ENCODE results near the gene TAF15. TPM values are rescaled to one million over a fixed set of nuclear protein-coding genes. Genes with fewer than 3 reads are reported as not detected.
A peak's percentile ranks its signal among the peaks of the same experiment; 100 is the strongest.

Gene TAF15
- total RNA-seq, 4 donors from 2014 or later = 52.0 to 149 (median 58.8) TPM

DNA sequence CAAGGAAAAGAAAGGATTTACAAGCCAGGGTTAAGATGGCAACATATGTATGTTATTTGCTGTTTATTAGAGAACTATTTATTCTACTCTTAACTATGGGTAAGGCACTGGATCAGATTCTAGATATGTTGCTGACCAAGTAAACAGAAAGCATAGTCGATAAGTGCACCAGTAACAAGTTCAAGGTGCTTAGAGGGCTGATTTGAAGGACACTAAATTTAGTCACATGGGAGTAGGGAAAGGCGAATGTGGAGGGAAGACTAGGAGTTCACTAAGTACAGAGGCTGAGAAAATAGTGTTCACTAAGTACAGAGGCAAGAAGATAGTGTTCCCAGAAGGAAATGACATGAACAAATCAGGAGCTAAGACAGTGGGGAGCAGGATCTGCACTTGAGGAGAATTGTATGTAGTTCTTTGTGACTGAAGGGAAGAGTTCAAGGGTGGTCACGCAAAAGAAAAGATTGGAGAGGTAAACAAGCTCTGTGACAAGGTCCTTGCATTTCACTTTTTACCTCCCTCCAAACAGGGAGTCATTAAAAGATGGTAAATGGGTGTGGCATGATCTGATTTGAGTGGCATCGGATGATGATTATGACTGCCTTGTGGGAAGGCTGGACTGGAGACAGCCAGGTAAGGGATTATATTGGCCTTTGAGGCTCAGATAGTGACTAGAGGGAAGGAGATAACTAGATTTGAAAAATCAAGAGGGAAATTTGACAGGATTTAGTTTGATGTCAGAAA, 38.5 kb downstream of the TAF15 start:
- no peaks in the 10 kb centered on the region for H3K9me3 ChIP-seq
- peaks cover 77% of the 10 kb centered on the region for H3K36me3 ChIP-seq
- 79% methylated on average over 4 of the region's 4 CpGs for WGBS
- H3K4me3 ChIP-seq = no peak overlapping the region
- no peaks in the 10 kb centered on the region for H3K27me3 ChIP-seq
- H3K4me1 ChIP-seq = no peaks in the 10 kb centered on the region
- TF ChIP-seq, protein P1, sequence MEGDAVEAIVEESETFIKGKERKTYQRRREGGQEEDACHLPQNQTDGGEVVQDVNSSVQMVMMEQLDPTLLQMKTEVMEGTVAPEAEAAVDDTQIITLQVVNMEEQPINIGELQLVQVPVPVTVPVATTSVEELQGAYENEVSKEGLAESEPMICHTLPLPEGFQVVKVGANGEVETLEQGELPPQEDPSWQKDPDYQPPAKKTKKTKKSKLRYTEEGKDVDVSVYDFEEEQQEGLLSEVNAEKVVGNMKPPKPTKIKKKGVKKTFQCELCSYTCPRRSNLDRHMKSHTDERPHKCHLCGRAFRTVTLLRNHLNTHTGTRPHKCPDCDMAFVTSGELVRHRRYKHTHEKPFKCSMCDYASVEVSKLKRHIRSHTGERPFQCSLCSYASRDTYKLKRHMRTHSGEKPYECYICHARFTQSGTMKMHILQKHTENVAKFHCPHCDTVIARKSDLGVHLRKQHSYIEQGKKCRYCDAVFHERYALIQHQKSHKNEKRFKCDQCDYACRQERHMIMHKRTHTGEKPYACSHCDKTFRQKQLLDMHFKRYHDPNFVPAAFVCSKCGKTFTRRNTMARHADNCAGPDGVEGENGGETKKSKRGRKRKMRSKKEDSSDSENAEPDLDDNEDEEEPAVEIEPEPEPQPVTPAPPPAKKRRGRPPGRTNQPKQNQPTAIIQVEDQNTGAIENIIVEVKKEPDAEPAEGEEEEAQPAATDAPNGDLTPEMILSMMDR (IDR thresholded peaks at IDR 0.05) = no peak
- TF ChIP-seq POLR2A (IDR thresholded peaks at IDR 0.05) (no peak), POLR2AphosphoS5 (IDR thresholded peaks at IDR 0.05) (no peak), EP300 (IDR thresholded peaks at IDR 0.05) (no peak)
- no peak overlapping the region for H3K27ac ChIP-seq
- DNase-seq (ENCODE audit: low spot score in 2 of 2) = no peak

DNA sequence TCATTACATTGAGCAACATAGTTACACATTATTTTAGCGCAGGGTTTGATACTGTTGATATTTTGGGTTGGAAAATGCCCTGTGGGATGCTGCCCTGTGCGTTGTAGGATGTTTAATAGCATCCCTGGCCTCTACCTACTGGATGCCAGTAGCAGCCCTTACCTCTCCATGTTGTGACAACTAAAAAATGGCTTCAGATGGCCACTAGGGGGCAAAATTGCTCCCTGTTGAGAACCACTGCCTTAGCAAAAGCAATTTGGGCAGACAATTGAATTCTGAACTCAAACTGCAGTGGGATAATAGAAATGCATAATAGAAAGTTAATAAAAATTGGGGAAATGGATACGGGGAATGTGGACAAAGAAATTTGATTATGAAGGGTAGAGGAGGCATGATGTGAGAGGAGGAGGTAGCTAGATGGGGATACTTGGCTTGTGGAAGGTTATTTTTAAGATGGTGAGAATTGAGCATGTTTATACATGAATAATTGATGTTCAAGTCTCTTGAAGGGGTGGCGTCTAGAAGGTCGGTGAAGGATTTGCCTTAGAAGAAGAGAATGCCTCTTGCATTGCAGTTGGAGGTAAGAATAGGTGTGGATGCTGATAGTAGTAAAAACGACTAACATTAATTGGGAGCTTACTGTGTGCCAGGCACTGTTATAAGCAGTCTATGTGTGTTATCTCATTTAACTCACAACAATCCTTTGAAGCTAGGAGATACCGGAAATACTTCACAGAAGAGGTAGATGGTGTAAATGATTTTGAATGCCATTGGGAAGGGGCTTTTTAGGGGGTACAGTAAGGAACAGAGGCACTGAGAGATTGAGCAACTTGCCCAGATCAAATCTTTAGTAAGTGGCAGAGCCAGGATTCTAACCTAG, 40.4 kb downstream of the TAF15 start:
- WGBS = 67% methylated on average over 7 of the region's 7 CpGs
- Histone ChIP-seq H3K9me3 (no peaks in the 10 kb centered on the region), H3K27me3 (no peaks in the 10 kb centered on the region), H3K36me3 (peaks cover 58% of the 10 kb centered on the region), H3K4me1 (no peaks in the 10 kb centered on the region), H3K4me3 (no peak overlapping the region), H3K27ac (no peak overlapping the region)
- TF ChIP-seq, protein P1 (IDR thresholded peaks at IDR 0.05) = peak; percentile 29 to 62
- no peak for TF ChIP-seq EP300 (IDR thresholded peaks at IDR 0.05)
- DNase-seq (ENCODE audit: low spot score in 2 of 2) = no peak

DNA sequence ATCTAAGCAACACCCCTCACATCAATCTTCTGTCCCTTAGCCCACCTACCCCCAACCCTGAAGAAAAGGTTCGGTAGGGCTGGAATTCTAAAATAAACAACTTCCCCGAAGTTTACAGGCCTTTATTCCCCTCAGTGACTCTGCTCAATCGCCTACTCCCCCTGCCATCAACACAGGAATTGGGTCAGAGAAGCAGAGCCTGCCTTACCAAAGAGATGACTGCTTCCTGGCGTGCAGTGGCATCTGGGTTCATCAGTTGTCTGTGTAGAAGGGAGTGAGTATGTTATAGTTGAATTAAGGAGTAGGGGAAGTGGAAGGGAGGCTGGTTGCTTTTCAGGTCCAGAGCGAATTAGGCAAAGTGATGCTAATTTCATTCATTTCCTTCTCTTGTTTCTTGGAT, 46.7 kb downstream of the TAF15 start:
- Histone ChIP-seq H3K36me3 (peaks cover 6% of the 10 kb centered on the region), H3K4me3 (no peak overlapping the region), H3K27me3 (no peaks in the 10 kb centered on the region), H3K27ac (no peak overlapping the region), H3K4me1 (no peaks in the 10 kb centered on the region), H3K9me3 (no peaks in the 10 kb centered on the region)
- no peak for DNase-seq (ENCODE audit: low spot score in 2 of 2)
- TF ChIP-seq POLR2A (IDR thresholded peaks at IDR 0.05) = no peak
- no peak for TF ChIP-seq EP300 (IDR thresholded peaks at IDR 0.05)
- TF ChIP-seq, protein P1 (IDR thresholded peaks at IDR 0.05) = no peak
- TF ChIP-seq POLR2AphosphoS5 (IDR thresholded peaks at IDR 0.05) = no peak
- WGBS = 82% methylated on average over 5 of the region's 5 CpGs

DNA sequence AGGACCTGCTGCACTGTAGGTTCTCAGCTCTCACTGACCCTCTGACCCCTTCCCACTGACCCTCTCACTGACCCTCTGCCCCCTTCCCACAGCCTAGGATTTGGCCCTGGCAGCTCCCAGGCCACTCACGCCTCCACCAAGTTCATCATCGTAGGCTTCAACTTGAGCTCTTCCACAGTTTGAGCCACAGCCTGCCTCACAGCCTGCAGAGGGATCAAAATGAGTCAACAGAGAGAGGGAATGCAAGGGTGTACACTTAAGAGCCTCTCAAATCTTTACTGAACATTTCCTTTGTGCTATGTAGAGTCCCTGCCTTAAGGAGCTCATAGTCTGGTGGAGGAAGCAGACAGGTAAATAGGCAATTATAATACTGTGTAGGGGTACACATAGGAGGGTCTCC, 47.3 kb downstream of the TAF15 start:
- TF ChIP-seq EP300 (IDR thresholded peaks at IDR 0.05) = no peak
- no peak for TF ChIP-seq POLR2AphosphoS5 (IDR thresholded peaks at IDR 0.05)
- TF ChIP-seq, protein P1 (IDR thresholded peaks at IDR 0.05) = no peak
- no peak for TF ChIP-seq POLR2A (IDR thresholded peaks at IDR 0.05)
- 96% methylated on average over 2 of the region's 2 CpGs for WGBS
- Histone ChIP-seq H3K4me1 (no peaks in the 10 kb centered on the region), H3K9me3 (no peaks in the 10 kb centered on the region), H3K27me3 (no peaks in the 10 kb centered on the region), H3K36me3 (peaks cover 6% of the 10 kb centered on the region), H3K4me3 (no peak overlapping the region), H3K27ac (no peak overlapping the region)
- DNase-seq (ENCODE audit: low spot score in 2 of 2) = no peak

DNA sequence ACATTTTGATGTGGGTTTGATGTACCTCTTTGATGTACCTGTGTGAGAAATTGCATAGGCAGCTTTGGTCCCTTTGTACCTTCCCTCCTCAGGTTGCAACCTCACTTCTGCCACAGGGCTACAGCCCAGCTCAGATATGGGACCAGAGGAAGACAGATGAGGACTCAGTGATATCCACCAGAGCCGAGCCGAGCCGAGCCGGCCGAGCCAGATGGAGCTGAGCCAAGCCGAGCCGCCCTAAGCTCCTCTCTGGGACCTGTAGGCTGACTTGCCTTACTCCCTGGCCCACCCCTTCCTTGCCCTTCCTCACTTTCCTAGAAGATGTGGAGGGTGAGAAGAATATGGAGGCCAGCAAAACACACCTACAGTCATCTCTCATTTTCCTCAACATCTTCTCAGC, 55.6 kb downstream of the TAF15 start:
- WGBS = 82% methylated on average over 7 of the region's 7 CpGs
- H3K36me3 ChIP-seq = no peaks in the 10 kb centered on the region
- H3K27me3 ChIP-seq = no peaks in the 10 kb centered on the region
- H3K4me1 ChIP-seq = no peaks in the 10 kb centered on the region
- no peak for TF ChIP-seq POLR2A (IDR thresholded peaks at IDR 0.05)
- TF ChIP-seq, protein P1 (IDR thresholded peaks at IDR 0.05) = no peak
- TF ChIP-seq EP300 (IDR thresholded peaks at IDR 0.05) = no peak
- TF ChIP-seq POLR2AphosphoS5 (IDR thresholded peaks at IDR 0.05) = no peak
- no peak for DNase-seq (ENCODE audit: low spot score in 2 of 2)
- H3K27ac ChIP-seq = no peak overlapping the region
- H3K4me3 ChIP-seq = no peak overlapping the region
- H3K9me3 ChIP-seq = no peaks in the 10 kb centered on the region
